Sigmoid colon (tissue), 7 donors: ENCODE measurements around the gene NXPH3. TPM values are rescaled to one million over a fixed set of nuclear protein-coding genes. Genes with fewer than 3 reads are reported as not detected.

Source experiments
- DNase-seq: peaks from one replicate; pipeline ENCODE4 v3.0.0-alpha.2; 2019
- H3K27ac ChIP-seq, 4 donors: fragments of 200-600 bp; sonication (generic); one replicate each; pipeline ENCODE4 v1.5.1; 2016 to 2019; ENCODE audit warnings: mild to moderate bottlenecking in 1 of 4
- H3K27me3 ChIP-seq, 3 donors: fragments of 200-600 bp; sonication (generic); one replicate each; pipeline ENCODE4 v1.5.1; 2019; ENCODE audit warnings: mild to moderate bottlenecking in 1 of 3
- H3K36me3 ChIP-seq, 4 donors: fragments of 200-600 bp; sonication (generic); one replicate each; pipeline ENCODE4 v1.5.1; 2016 to 2019
- H3K4me1 ChIP-seq, 4 donors: fragments of 200-600 bp; sonication (generic); one replicate each; pipeline ENCODE4 v1.5.1; 2017 to 2019
- H3K4me3 ChIP-seq, 4 donors: fragments of 200-600 bp; sonication (generic); one replicate each; pipeline ENCODE4 v1.5.1; 2017 to 2019; ENCODE audit warnings: mild to moderate bottlenecking in 2 of 4, moderate library complexity in 1 of 4
- H3K9me3 ChIP-seq, 4 donors: fragments of 200-600 bp in 3 of 4; sonication (generic) in 3 of 4; one replicate each; pipeline versions ENCODE4 v1.5.1 to v1.6.1; 2013 to 2019
- CTCF ChIP-seq, 4 experiments: fragments of 450-650 bp in 3 of 4; fragments of 200-600 bp in 1 of 4; IDR thresholded peaks; one replicate each; pipeline ENCODE4 v1.5.1; 2016 to 2019; ENCODE audit warnings: antibody characterized with exemption in 4 of 4, mild to moderate bottlenecking in 3 of 4, moderate library complexity in 2 of 4
- EP300 ChIP-seq, 4 donors: sonication (generic); formaldehyde crosslinking; IDR thresholded peaks; one replicate each; pipeline ENCODE4 v1.6.1; 2017; ENCODE audit warnings: antibody characterized with exemption in 4 of 4
- POLR2A ChIP-seq, 2 donors: fragments of 450-650 bp; IDR thresholded peaks; one replicate each; pipeline ENCODE4 v1.6.1; 2016; ENCODE audit warnings: antibody characterized with exemption in 2 of 2, mild to moderate bottlenecking in 2 of 2, moderate library complexity in 2 of 2
- POLR2AphosphoS5 ChIP-seq, 4 donors: sonication (generic); formaldehyde crosslinking; IDR thresholded peaks; one replicate each; pipeline ENCODE4 v1.6.1; 2017; ENCODE audit warnings: antibody characterized with exemption in 4 of 4
- WGBS, 2 donors: extraction: QIAGEN DNeasy Blood & Tissue Kit; methylation state at CpG; one replicate each; pipeline ENCODE4 v1.1.7; 2013; 5-methylcytosine and 5-hydroxymethylcytosine counted together
- intact Hi-C: fragments of 100-400 bp; cut with DNase I; formaldehyde crosslinking; loops from one replicate; pipeline ENCODE4 v1.15.1; 2023
- polyA plus RNA-seq, 3 donors: library from polyadenylated mRNA; stranded (reverse); fragments of 200-250 nt; gene quantifications; one replicate each; pipeline ENCODE4 v1.2.3, GENCODE V29; 2013
- total RNA-seq, 4 donors: library from RNA; depleted of rRNA; stranded (reverse); fragments of >200 nt; gene quantifications; one replicate each; pipeline ENCODE4 v1.1.0, GENCODE V29; 2016
- donor health status: healthy with polysubstance abuse.
- donor health status: Bipolar disorder and iron deficiency.
- donor health status: healthy.

NXPH3 gene
- total and polyA plus RNA-seq, 7 donors: 0.23 to 32.6 (median 20.2) TPM

- peak overlapping the region in 3 of 4 donors; percentile 14 to 45 (median 43) for H3K27ac ChIP-seq
- no peak for DNase-seq
- no peak for TF ChIP-seq POLR2A (IDR thresholded peaks at IDR 0.05)
- TF ChIP-seq CTCF (IDR thresholded peaks at IDR 0.05): no peak
- TF ChIP-seq EP300 (IDR thresholded peaks at IDR 0.05): no peak
- no peak for TF ChIP-seq POLR2AphosphoS5 (IDR thresholded peaks at IDR 0.05)
- 74 to 75% methylated on average over 6 of the region's 6 CpGs for WGBS, 2 donors
- no peak overlapping the region for H3K4me3 ChIP-seq
- peaks cover 0 to 36% (median 32%) of the 10 kb centered on the region in 4 donors for H3K4me1 ChIP-seq
- no peaks in the 10 kb centered on the region for H3K9me3 ChIP-seq
- no peaks in the 10 kb centered on the region for H3K27me3 ChIP-seq
- intact Hi-C loops: no loop called here
- H3K36me3 ChIP-seq: peaks cover 0 to 8% (median 0%) of the 10 kb centered on the region in 4 donors
Observed at GRCh38 chr17:49581648-49581998, 6.0 kb downstream of the NXPH3 start.

GRCh38 chr17:49582055-49582722, 6.5 kb downstream of the NXPH3 start:
- TF ChIP-seq EP300 (IDR thresholded peaks at IDR 0.05) (no peak), POLR2AphosphoS5 (IDR thresholded peaks at IDR 0.05) (no peak), POLR2A (IDR thresholded peaks at IDR 0.05) (no peak), CTCF (IDR thresholded peaks at IDR 0.05) (no peak)
- intact Hi-C loops: no loop called here
- Histone ChIP-seq H3K9me3 (no peaks in the 10 kb centered on the region), H3K27me3 (no peaks in the 10 kb centered on the region), H3K4me1 (peaks cover 0 to 35% (median 28%) of the 10 kb centered on the region in 4 donors), H3K27ac (peak overlapping the region in 3 of 4 donors; percentile 3 to 45 (median 43)), H3K36me3 (peaks cover 0 to 8% (median 0%) of the 10 kb centered on the region in 4 donors), H3K4me3 (no peak overlapping the region)
- no peak for DNase-seq
- WGBS, 2 donors: 88 to 90% methylated on average over 12 of the region's 12 CpGs

- DNase-seq: no peak
- Histone ChIP-seq H3K4me3 (no peak overlapping the region), H3K9me3 (no peaks in the 10 kb centered on the region), H3K27me3 (no peaks in the 10 kb centered on the region), H3K27ac (no peak overlapping the region), H3K4me1 (peaks cover 0 to 29% (median 22%) of the 10 kb centered on the region in 4 donors), H3K36me3 (peaks cover 0 to 13% (median 0%) of the 10 kb centered on the region in 4 donors)
- TF ChIP-seq POLR2AphosphoS5 (IDR thresholded peaks at IDR 0.05) (no peak), CTCF (IDR thresholded peaks at IDR 0.05) (no peak), POLR2A (IDR thresholded peaks at IDR 0.05) (no peak), EP300 (IDR thresholded peaks at IDR 0.05) (no peak)
- WGBS, 2 donors: 84 to 85% methylated on average over 8 of the region's 8 CpGs
- intact Hi-C loops: no loop called here
Observed at GRCh38 chr17:49582789-49583188, 7.1 kb downstream of the NXPH3 start.

- Histone ChIP-seq H3K4me3 (no peak overlapping the region), H3K36me3 (peaks cover 0 to 17% (median 0%) of the 10 kb centered on the region in 4 donors), H3K4me1 (peaks cover 0 to 25% (median 17%) of the 10 kb centered on the region in 4 donors), H3K9me3 (no peaks in the 10 kb centered on the region), H3K27ac (no peak overlapping the region), H3K27me3 (no peaks in the 10 kb centered on the region)
- WGBS, 2 donors: 93 to 94% methylated on average over 5 of the region's 5 CpGs
- intact Hi-C loops: no loop called here
- no peak for DNase-seq
- TF ChIP-seq POLR2AphosphoS5 (IDR thresholded peaks at IDR 0.05) (no peak), CTCF (IDR thresholded peaks at IDR 0.05) (no peak), EP300 (IDR thresholded peaks at IDR 0.05) (no peak), POLR2A (IDR thresholded peaks at IDR 0.05) (no peak)
Observed at GRCh38 chr17:49583226-49583625, 7.6 kb downstream of the NXPH3 start.
